ENCODE results near the gene GGCX. TPM values are rescaled to one million over a fixed set of nuclear protein-coding genes. Genes with fewer than 3 reads are reported as not detected.

GGCX gene
- total RNA-seq, 2 donors from 2014 or later: 17.8 to 52.7 TPM

DNA sequence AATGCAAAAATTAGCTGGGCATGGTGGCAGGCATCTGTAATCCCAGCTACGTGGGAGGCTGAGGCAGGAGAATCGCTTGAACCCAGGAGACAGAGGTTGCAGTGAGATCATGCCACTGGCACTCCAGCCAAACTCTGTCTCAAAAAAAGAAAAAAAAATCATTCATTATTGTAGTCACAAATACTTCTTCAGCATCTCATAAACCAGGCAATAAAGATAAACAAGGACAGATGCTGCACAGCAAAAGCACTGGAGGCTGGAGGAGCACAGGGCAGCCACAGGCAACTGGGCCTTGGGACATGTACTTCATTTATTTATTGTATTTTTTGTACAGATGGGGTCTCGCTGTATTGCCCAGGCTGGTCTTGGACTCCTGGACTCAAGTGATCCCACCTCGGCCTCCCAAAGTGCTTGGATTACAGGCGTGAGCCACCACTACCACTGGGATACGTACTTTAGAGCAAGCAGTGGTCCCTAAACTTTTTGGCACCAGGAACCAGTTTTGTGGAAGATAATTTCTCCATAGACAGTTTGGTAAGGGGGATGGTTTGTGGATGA is 39.1 kb downstream of the GGCX start:
- Histone ChIP-seq H3K27me3 (replicated peaks; ENCODE audit: insufficient read depth) (no peaks in the 10 kb centered on the region), H3K4me1 (replicated peaks) (peaks cover 21% of the 10 kb centered on the region), H3K27ac (no peak overlapping the region), H3K4me3 (no peak overlapping the region), H3K36me3 (no peaks in the 10 kb centered on the region), H3K9me3 (no peaks in the 10 kb centered on the region)
- DNase-seq (ENCODE audit: low spot score): no peak
- TF ChIP-seq POLR2AphosphoS5 (IDR thresholded peaks at IDR 0.05) (no peak), POLR2A (IDR thresholded peaks at IDR 0.05) (no peak)
- TF ChIP-seq, protein P1, sequence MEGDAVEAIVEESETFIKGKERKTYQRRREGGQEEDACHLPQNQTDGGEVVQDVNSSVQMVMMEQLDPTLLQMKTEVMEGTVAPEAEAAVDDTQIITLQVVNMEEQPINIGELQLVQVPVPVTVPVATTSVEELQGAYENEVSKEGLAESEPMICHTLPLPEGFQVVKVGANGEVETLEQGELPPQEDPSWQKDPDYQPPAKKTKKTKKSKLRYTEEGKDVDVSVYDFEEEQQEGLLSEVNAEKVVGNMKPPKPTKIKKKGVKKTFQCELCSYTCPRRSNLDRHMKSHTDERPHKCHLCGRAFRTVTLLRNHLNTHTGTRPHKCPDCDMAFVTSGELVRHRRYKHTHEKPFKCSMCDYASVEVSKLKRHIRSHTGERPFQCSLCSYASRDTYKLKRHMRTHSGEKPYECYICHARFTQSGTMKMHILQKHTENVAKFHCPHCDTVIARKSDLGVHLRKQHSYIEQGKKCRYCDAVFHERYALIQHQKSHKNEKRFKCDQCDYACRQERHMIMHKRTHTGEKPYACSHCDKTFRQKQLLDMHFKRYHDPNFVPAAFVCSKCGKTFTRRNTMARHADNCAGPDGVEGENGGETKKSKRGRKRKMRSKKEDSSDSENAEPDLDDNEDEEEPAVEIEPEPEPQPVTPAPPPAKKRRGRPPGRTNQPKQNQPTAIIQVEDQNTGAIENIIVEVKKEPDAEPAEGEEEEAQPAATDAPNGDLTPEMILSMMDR (IDR thresholded peaks at IDR 0.05): no peak
- 85% methylated on average over 6 of the region's 6 CpGs for WGBS
- intact Hi-C loops (cut with DNase I): no loop called here

DNA sequence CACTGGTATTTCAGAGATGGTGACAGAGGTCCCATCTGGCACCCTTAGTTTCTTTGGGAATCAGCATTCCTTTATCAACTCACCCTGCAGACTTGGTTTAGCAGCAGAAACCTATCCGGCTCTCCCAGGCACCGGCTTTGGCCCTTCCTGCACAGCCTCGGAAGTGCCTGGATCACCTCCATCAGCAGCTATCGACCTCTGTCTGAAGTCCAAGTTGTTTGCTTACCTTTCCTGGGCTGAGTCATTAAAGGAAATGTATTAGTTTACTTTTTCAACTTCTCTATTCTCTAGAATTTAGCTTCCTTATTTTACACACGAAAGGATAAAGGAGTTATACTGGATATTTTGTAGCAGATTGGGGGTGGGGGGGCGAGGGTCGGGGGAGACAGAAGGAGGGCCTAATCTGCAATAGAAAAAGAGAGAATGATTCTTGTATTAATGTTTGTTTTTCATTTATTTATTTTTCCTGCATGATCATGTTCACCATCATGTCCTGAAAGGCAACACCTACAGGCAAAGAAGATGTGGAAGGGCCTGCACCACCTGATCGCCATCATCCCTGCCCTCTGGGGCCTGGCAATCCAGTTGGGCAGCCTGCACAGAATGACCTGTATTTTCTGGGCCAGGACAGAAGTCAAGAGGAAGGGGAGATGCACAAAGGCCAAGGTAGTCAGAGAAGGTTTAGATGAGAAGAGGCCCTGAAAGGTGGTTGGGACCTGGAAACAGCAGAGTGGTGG is 44.5 kb downstream of the GGCX start:
- Histone ChIP-seq H3K9me3 (no peaks in the 10 kb centered on the region), H3K36me3 (no peaks in the 10 kb centered on the region), H3K4me1 (replicated peaks) (no peaks in the 10 kb centered on the region), H3K27me3 (replicated peaks; ENCODE audit: insufficient read depth) (no peaks in the 10 kb centered on the region), H3K4me3 (no peak overlapping the region), H3K27ac (peak overlapping the region; percentile 45 to 55)
- WGBS: 29% methylated on average over 8 of the region's 8 CpGs
- peak; percentile 24 for TF ChIP-seq POLR2AphosphoS5 (IDR thresholded peaks at IDR 0.05)
- TF ChIP-seq, protein P1 (IDR thresholded peaks at IDR 0.05): no peak
- intact Hi-C loops (cut with DNase I): no loop called here
- DNase-seq (ENCODE audit: low spot score): peak; percentile 33

DNA sequence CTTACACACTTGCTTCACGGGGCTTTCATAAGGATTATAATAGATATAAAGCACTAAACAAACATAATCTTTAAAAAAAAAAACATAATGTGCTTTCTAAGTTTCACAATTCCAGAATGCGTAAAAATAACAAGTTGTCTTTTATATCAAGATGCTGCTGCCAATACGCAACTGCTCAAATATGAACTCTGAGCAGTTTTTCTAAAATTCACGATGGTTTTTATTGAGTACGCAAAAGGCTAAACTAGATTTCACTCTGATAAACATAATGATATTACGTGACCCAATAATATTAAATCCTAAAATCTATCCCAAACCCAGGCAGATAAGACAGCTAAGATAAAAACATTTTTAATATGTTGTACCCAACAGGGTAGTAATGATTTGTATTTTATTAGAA is 47.0 kb downstream of the GGCX start:
- H3K36me3 ChIP-seq: no peaks in the 10 kb centered on the region
- TF ChIP-seq POLR2A (IDR thresholded peaks at IDR 0.05): no peak
- TF ChIP-seq POLR2AphosphoS5 (IDR thresholded peaks at IDR 0.05): no peak
- TF ChIP-seq, protein P1 (IDR thresholded peaks at IDR 0.05): no peak
- H3K4me1 ChIP-seq (replicated peaks): peaks cover 7% of the 10 kb centered on the region
- H3K4me3 ChIP-seq: no peak overlapping the region
- DNase-seq (ENCODE audit: low spot score): no peak
- no peaks in the 10 kb centered on the region for H3K9me3 ChIP-seq
- H3K27ac ChIP-seq: no peak overlapping the region
- no peaks in the 10 kb centered on the region for H3K27me3 ChIP-seq (replicated peaks; ENCODE audit: insufficient read depth)
- 39% methylated on average over 6 of the region's 6 CpGs for WGBS
- intact Hi-C loops (cut with DNase I): no loop called here

DNA sequence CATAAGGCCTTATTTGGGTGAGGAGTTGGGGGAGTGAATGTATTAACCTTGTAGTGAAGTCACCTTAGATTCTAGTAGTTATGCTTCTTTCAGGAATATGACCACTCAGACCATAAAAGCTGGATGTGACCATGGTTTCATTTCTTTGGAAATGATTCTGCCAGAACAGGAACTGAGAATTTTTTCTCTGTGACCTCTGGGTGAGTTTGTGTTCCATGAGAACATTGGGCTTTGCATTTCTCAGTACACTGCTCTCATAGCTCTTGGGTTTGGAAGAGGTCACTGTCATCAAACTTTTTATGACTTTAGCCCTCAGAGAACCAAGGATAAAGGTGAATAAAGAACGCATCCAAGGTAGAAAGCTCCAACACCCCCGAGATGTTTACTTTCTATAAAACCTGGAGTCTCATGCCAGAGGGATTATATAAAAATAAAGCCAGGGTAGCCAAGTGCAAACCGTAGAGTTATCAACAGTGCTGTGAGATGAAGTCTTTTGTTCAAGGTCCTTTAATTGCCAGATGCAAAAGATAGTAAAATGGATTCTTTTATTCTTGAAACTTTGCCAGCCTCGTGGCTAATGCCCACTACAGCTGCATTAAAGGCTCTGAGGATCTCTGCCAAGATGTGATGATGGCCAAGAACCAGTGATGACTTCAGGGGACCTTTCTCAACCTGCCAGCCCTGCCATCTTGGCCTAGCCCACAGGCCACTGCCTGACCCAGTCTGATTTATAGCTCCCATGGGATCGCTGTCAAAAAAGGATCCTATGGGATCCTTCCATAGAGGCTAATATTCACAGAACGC is 50.1 kb downstream of the GGCX start:
- Histone ChIP-seq H3K36me3 (no peaks in the 10 kb centered on the region), H3K27me3 (replicated peaks; ENCODE audit: insufficient read depth) (no peaks in the 10 kb centered on the region), H3K9me3 (no peaks in the 10 kb centered on the region), H3K4me3 (no peak overlapping the region), H3K27ac (peak overlapping the region in 1 of 2 donors; percentile 49), H3K4me1 (replicated peaks) (peaks cover 7% of the 10 kb centered on the region)
- DNase-seq (ENCODE audit: low spot score): peak; percentile 17
- 30% methylated on average over 6 of the region's 6 CpGs for WGBS
- TF ChIP-seq POLR2A (IDR thresholded peaks at IDR 0.05) (no peak), POLR2AphosphoS5 (IDR thresholded peaks at IDR 0.05) (no peak)
- TF ChIP-seq, protein P1 (IDR thresholded peaks at IDR 0.05): no peak
- intact Hi-C loops (cut with DNase I): no loop called here

All from prostate gland (tissue), 2 donors.